Measurements from ENCODE around the gene TRERF1.
"Not testable (repeated sequence)": the region's sequence is repeated elsewhere in the genome, so short reads cannot be mapped to it uniquely, and the experiment has no call there.

The TRERF1 gene

DNA sequence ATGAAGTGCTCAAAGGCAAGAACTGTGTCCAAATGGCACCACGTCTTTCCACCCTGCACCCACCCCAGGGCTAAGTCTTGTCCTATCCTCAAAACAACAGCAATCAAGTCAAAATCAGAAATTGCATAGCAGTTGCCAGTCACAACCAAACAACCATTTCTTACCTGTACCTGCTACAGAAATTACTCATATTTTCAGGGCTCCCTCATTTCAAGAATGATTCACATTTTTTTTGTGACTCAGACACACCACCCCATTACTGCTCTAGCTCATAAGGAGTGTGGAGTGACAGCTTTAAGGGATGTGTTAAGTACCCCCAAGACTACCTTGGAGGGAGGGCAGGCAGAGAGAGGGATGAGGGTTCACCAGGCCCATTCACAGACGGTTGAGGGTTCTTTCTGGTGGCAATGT is 111.7 kb downstream of the TRERF1 start:
- DNase-seq (ENCODE audit: low read depth in 1 of 2, low spot score in 1 of 2) = peak in 1 of 2 donors; percentile 43

DNA sequence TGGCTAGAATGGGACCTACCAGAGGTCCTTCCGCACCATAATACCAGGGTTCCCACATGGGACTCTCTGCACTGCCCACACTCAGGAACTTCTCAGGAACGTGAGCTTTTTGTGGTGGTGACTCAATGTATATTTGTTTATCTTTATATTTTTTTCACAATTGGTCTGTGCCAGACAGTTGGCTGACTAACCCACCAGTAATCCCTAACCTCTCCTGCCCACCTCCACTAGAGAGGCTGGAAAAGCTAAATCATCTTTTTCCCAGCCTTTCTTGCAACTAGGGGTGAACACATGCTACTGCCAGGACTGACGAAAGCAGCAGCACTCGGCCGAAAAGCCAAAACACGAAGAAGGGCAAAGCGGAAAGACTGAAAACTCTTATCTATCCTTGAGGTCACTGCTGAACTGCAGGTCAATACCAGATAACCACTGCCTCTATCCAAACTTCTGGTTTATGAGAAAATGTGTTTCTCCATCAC is 112.9 kb downstream of the TRERF1 start:
- DNase-seq (ENCODE audit: low read depth in 1 of 2, low spot score in 1 of 2) = peak in 1 of 2 donors; percentile 31

DNA sequence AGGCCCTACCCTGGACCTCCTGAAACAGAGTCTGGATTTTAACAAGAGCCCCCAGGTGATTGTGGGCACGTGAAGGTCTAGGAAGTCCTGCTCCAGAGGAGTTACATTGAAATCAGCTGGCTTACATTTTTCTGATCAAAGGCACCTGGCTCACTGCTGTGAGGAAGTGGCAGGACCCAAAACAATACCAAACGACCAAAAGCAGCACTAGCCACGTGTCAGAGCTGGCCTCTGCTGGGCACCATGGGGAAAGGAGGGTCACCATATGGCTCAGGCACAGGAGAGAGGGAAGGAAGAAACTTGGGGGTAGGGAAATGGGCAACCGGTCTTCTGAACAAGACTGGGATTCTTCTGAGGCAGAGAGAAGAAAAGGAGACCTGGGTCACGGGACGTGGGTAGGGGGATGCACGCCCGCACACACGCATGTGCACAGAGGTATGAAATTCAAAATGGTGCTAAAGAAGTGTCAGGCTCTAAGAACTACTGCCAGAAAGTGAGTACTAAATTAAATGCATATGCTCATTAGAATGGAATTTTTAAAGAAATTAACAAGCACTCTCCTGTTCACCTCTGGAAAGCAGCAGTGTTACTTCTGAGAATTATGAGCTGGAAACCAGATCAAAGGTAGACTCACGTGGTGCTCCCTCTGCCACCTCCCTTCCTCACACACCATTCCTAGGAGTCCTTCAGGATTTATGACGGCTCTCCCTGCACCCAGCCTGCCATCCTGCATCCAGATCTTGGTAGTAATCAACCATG is 113.6 kb downstream of the TRERF1 start:
- DNase-seq (ENCODE audit: low read depth in 1 of 2, low spot score in 1 of 2) = no peak

- no peak for DNase-seq (ENCODE audit: low read depth in 1 of 2, low spot score in 1 of 2)
Observed at GRCh38 chr6:42336431-42336830, 115.3 kb downstream of the TRERF1 start.

DNA sequence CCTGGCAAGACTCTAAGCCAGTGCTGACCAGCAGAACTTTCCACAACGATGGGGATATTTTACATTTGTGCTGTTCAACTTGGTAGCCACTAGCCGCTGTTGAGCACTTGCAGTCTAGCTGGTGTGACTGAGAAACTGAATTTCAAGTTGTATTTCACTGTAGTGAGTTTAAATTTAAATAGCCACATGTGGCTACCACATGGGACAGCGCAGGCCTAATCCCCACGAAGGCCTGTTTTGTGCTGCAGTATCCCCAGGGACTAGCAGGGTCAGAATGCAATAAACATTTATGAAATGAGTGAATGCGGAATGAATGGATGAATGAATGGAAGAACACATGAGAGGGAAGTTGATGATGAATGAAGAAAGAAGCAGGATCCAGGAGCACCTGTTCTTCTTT is 115.8 kb downstream of the TRERF1 start:
- no peak for DNase-seq (ENCODE audit: low read depth in 1 of 2, low spot score in 1 of 2)

DNA sequence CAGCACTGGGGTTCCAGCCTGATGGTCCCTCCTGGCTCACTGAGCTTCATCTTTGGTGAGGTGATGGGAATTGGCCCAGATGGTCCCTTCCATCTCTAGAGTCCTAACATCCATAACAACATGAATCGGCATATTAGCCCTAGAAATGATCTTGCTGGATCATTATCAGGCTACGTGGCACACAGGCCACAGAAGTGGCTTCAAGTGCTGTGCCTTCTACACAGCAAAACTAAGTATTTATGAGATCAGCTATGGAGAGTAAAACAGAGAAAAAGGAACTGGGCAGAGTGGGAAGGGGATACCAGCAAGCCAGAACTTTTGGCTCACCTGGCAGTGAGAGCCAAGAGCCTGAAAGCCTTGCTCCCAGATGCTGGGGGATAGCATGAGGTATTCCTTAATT is 116.9 kb downstream of the TRERF1 start:
- DNase-seq (ENCODE audit: low read depth in 1 of 2, low spot score in 1 of 2) = no peak

DNA sequence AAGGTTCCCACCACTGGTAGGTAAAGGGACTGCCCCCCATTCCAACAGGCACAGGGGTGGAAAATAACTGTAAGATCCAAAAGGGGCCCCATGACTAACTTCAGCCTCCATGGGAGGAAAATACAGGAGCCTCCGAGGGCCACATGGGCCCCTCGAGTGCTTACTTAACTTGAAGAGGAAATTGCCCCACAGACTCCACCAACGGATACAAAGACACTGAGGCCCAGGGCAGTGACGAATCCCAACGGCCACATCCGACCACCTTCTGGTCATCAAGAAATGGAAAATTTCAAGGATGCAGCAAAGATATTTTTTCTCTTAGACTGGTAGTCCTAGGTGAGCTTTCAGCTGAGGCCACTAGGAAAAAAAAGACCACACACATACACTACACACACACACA is 118.1 kb downstream of the TRERF1 start:
- no peak for DNase-seq (ENCODE audit: low read depth in 1 of 2, low spot score in 1 of 2)

DNA sequence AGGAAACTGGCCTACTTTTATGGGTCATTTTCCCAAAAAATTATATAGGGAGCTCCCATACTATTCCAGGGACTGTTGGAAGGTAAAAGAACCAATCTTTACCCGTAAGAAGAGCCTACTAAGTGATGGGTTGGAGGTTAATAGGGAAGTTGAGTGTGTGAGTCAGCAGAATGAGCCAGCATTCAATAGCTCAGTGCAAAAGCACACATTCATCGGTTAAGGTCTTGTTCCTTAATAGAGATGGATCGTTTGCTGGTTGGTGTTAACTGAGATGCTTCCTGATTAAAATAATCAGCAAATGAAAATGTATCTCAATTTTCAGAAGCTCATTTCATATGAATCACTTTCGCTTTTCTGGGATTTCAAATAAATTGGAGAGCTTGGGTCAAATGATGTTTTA is 118.8 kb downstream of the TRERF1 start:
- no peak for DNase-seq (ENCODE audit: low read depth in 1 of 2, low spot score in 1 of 2)

- DNase-seq (ENCODE audit: low read depth in 1 of 2, low spot score in 1 of 2) = no peak
Observed at GRCh38 chr6:42331019-42331418, 120.7 kb downstream of the TRERF1 start.

DNA sequence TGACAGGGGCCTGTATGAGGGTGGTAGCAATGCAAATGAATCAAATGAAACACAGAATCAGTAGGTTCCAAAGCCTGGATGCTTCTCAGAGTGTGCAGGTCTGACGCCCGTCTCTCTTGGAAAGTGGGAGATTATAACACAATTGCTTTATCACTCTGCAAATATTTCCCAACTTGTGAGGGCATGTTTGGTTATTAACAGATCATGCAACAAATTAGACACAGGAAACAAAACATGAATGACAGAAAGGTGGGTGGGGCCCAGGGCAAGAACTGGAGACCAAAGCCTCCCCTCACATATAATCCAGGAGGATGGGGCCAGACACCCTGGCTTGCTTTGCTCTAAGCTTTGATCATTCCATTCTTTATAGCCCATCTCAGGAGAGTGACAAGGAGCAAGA is 125.5 kb downstream of the TRERF1 start:
- no peak for DNase-seq (ENCODE audit: low read depth in 1 of 2, low spot score in 1 of 2)

- DNase-seq (ENCODE audit: low read depth in 1 of 2, low spot score in 1 of 2) = not testable (repeated sequence)
Observed at GRCh38 chr6:42324656-42325324, 126.9 kb downstream of the TRERF1 start.

DNA sequence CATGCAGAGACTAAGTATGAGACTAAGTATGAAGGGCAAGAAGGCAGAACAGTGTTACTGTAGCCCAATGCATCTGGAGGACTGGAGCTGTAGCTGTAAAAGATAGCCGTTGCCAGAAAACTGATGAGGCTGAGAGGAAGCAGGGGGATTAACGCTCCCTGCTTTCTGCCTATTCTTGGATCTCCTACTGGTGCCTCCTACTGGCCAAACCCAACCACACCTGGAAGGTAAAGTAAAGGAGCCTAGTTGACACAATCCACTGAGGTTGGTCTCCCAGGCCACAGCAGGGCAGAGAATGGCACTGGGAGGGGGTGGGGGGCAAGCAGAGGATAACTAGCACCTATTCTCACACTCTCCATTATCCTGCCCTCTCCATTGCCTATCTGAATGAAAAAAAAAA is 129.1 kb downstream of the TRERF1 start:
- DNase-seq (ENCODE audit: low read depth in 1 of 2, low spot score in 1 of 2) = no peak

- no peak for DNase-seq (ENCODE audit: low read depth in 1 of 2, low spot score in 1 of 2)
Observed at GRCh38 chr6:42321976-42322375, 129.8 kb downstream of the TRERF1 start.

DNA sequence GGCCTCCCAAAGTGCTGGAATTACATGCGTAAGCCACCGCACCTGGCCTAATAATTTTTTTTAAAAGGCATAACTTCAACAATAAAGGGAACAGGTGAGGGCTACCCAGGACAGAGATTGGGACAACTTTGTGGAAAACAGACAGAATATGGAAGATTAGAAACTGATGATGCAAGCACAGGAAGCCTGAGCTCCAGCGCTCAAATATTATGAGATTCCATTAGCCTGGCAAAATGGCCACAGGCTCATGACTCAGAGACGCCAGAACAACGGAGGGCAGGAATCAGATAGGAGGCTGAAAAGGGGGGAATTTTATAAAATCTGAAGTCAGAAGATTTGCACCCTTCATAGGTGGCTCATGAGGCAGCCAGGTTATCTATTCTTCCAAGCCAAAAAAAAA is 131.0 kb downstream of the TRERF1 start:
- no peak for DNase-seq (ENCODE audit: low read depth in 1 of 2, low spot score in 1 of 2)

- no peak for DNase-seq (ENCODE audit: low read depth in 1 of 2, low spot score in 1 of 2)
Observed at GRCh38 chr6:42318480-42318879, 133.2 kb downstream of the TRERF1 start.

GRCh38 chr6:42316981-42317380 is 134.7 kb downstream of the TRERF1 start:
- no peak for DNase-seq (ENCODE audit: low read depth in 1 of 2, low spot score in 1 of 2)

DNA sequence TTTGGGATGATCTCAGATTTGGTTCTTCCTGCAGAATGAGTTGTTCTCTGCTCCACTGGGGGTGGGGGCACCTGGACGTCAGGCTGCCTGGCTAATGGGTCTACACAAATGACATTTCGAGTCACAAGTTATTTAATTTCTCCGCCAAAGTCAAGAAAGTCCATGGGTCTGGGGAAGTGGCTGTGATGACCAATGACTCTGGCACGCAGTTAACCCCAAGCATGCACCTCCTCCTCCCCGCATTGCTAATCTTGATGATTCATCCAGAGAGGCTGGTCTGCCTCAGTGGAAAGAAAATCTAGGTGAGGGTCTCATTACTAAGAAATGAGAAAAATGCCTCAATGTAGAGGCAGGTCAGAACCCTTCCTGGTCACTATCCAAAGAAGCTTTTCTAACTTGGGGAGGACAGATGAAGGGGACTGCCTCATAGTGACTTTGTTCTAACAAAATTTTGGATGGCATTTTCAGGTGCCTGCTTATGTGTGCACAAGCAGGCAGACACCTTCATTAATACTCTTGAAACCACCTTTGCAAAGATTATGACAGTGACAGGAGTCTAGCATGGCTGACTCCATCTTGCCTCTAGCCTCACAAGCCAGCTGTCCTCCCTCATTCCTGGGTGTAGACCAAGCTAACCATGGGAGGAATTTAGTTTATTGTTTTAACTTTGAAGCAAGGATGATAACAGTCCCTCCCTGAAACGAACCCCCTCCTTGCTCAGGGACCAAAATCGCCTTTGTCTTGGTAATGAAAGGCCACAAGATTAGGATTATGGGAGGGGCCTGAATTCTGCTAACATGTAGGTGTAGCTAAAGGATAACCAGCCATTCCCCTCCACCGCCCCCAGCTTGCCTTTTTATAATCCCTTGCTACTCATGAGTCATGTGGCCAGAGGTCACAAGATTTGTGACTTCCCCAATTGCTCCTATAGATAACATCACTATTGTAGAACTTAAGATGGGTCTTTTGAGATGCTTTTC is 135.4 kb downstream of the TRERF1 start:
- DNase-seq (ENCODE audit: low read depth in 1 of 2, low spot score in 1 of 2) = no peak

DNA sequence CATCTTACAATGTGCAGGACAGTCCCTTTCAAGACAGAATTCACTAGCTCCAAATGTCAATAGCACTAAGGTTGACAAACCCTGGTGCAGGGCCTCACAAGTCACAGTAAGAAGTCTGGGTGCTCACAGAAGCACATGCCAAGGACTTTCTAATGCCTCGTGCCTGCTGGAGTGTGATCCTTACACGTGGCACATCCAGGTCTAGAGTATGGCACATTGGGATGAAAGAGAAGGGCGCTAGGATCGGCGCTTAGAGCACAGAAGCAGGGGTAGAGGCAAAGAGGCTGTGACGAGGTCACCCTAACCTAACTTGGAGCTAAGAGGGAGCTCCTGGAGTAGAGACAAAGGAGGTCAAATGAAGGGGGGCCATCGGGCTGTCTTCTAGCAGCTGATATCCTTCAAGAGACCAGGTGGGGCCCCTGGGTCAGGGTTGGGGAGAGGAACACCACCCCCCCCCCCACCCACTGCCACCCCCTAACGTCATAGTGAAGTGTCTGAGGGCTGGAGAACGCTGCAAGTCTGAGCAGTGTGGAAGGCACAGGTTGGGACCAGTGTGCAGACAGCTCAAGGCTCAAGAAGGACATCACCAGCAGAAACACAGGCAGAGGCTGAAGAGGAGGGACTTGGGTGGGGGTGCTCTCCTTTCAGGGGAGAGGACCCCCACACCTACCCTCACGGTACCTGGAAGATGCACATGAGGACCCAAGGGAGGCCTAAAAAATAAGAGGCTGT is 136.3 kb downstream of the TRERF1 start:
- DNase-seq (ENCODE audit: low read depth in 1 of 2, low spot score in 1 of 2) = no peak

DNA sequence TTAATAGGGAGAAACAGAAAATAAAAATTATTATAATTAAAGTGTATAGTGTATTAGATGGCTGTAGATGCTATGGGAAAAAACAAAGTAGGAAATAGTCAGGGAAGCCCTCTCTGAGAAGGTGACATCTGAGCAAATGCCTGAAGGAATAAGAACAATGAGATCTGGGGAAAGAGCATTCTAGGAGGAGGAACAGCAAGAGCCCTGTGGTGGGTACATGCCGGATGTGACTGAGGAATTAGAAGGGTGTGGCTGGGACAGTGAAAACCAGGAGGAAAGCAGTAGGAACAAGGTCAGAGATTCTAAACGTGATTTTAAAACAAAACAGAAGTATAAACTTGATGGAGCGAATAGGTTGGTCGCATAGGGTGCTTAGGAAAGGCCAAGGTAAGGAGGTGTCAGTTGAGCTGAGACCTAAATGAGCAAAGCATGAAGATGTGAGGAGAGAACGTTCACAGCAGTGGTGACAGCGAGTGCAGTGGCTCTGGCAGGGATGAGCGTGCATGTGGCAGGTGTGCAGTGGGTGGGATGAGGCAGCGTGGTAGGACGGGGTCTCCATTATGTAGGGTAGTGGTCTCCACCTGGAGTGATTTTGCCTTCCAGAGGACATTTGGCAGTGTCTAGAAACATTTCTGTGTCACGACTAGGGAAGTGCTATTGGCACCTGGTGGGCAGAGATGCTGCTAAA is 137.0 kb downstream of the TRERF1 start:
- no peak for DNase-seq (ENCODE audit: low read depth in 1 of 2, low spot score in 1 of 2)

DNA sequence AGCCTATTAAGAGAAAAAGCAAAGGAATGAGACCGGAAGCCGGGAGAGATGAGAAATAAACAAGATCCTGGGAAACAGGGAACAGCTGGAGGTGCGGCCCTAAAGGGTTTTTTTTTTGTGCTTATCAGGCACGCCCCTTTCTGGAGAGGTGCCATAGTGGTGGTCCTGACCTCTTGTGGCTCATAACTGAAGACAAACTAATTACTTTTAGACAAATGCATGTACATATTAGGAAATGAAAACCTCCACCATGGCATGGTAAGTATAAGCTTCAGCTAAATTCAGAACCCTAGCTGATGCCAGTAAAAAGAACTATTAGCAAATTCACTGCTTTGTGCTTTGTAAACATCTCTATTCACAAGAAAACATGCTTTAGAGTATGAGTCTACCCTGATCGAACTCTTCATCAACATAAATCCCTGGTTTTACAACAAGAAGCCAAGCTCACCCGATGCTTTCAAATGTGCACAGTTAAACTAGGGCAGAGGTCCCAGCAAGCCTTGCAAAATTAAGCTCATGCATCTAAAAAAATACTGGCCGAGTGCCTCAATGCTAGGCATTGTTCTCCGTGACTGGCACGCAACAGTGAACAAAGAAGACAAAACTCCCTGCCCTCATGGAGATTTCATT is 137.7 kb downstream of the TRERF1 start:
- no peak for DNase-seq (ENCODE audit: low read depth in 1 of 2, low spot score in 1 of 2)
